NCI-H2227 (cell line): Measurements from ENCODE around the gene EXOC4.

Source experiments
- DNase-seq: peaks from one replicate; lab custom pipeline; 2025; ENCODE audit not compliant: unreplicated experiment; lab: John Stamatoyannopoulos, UW

EXOC4 gene

GRCh38 chr7:134009314-134010110 is 756.6 kb downstream of the EXOC4 start:
- no peak for DNase-seq

GRCh38 chr7:134013249-134013648 is 760.4 kb downstream of the EXOC4 start:
- no peak for DNase-seq

GRCh38 chr7:134014935-134015334 is 762.1 kb downstream of the EXOC4 start:
- no peak for DNase-seq

- peak; percentile 71 for DNase-seq
These were observed 763.5 kb downstream of the EXOC4 start for GRCh38 chr7:134016223-134016941.

GRCh38 chr7:134016942-134017303 is 764.0 kb downstream of the EXOC4 start:
- DNase-seq = no peak

- no peak for DNase-seq
These were observed 765.4 kb downstream of the EXOC4 start for GRCh38 chr7:134018306-134018705.

- DNase-seq = no peak
These were observed 766.4 kb downstream of the EXOC4 start for GRCh38 chr7:134019251-134019650.

- peak; percentile 37 for DNase-seq
These were observed 769.0 kb downstream of the EXOC4 start for GRCh38 chr7:134021836-134022235.

- DNase-seq = peak; percentile 6
These were observed 769.5 kb downstream of the EXOC4 start for GRCh38 chr7:134022286-134022911.

GRCh38 chr7:134024739-134025138 is 771.9 kb downstream of the EXOC4 start:
- no peak for DNase-seq

- no peak for DNase-seq
These were observed 776.0 kb downstream of the EXOC4 start for GRCh38 chr7:134028853-134029252.

GRCh38 chr7:134029743-134030142 is 776.9 kb downstream of the EXOC4 start:
- DNase-seq = no peak

- no peak for DNase-seq
These were observed 777.6 kb downstream of the EXOC4 start for GRCh38 chr7:134030460-134030865.

GRCh38 chr7:134031835-134032617 is 779.1 kb downstream of the EXOC4 start:
- DNase-seq = no peak

GRCh38 chr7:134034652-134035051 is 781.8 kb downstream of the EXOC4 start:
- DNase-seq = no peak

GRCh38 chr7:134037991-134038390 is 785.1 kb downstream of the EXOC4 start:
- no peak for DNase-seq

GRCh38 chr7:134040988-134041387 is 788.1 kb downstream of the EXOC4 start:
- DNase-seq = no peak

- no peak for DNase-seq
These were observed 788.6 kb downstream of the EXOC4 start for GRCh38 chr7:134041477-134041876.

GRCh38 chr7:134042307-134042706 is 789.4 kb downstream of the EXOC4 start:
- DNase-seq = no peak

GRCh38 chr7:134044682-134045081 is 791.8 kb downstream of the EXOC4 start:
- no peak for DNase-seq

GRCh38 chr7:134045716-134046115 is 792.8 kb downstream of the EXOC4 start:
- no peak for DNase-seq
